Progenitor cell of endocrine pancreas (in vitro differentiated cells): ENCODE measurements around the gene CXCR5. TPM values are rescaled to one million over a fixed set of nuclear protein-coding genes. Genes with fewer than 3 reads are reported as not detected.

Source experiments
- DNase-seq: peaks from one replicate; pipeline ENCODE4 v3.0.0; 2021; ENCODE audit warnings: low spot score; ENCODE audit not compliant: unreplicated experiment
- H3K27ac Mint-ChIP-seq: 2 replicates; pipeline ENCODE4 v1.8.0; 2021; ENCODE audit warnings: mild to moderate bottlenecking, moderate library complexity, mixed read lengths
- H3K27me3 Mint-ChIP-seq: 2 replicates; pipeline ENCODE4 v1.8.0; 2021; ENCODE audit warnings: mixed read lengths
- H3K36me3 Mint-ChIP-seq: 2 replicates; pipeline ENCODE4 v1.8.0; 2022; ENCODE audit warnings: mixed read lengths; ENCODE audit not compliant: insufficient read depth
- H3K4me1 Mint-ChIP-seq: 2 replicates; pipeline ENCODE4 v1.8.0; 2021; ENCODE audit warnings: low read depth, mixed read lengths
- H3K4me3 Mint-ChIP-seq: 2 replicates; pipeline ENCODE4 v1.8.0; 2021; ENCODE audit warnings: low read depth, mild to moderate bottlenecking, moderate library complexity, mixed read lengths
- H3K9me3 Mint-ChIP-seq: 2 replicates; pipeline ENCODE4 v1.8.0; 2021; ENCODE audit warnings: low read depth, mixed read lengths
- long read RNA-seq: library from polyadenylated mRNA; unstranded; transcript quantifications from one replicate; pipeline ENCODE4 v2.0.0, GENCODE V29; 2020
- total RNA-seq: library from RNA; stranded (reverse); gene quantifications from 2 replicates; pipeline ENCODE4 v1.2.1, GENCODE V29; 2021
- TF ChIP-seq, protein P1 (sequence below): fragments of 200-600 bp; sonication (generic); IDR thresholded peaks from one replicate; pipeline ENCODE4 v1.5.0; 2021; ENCODE audit warnings: antibody characterized with exemption, mild to moderate bottlenecking; ENCODE audit not compliant: unreplicated experiment

The CXCR5 gene
- total RNA-seq = not detected in 2 replicates
- long read RNA-seq = 0 reads

DNA sequence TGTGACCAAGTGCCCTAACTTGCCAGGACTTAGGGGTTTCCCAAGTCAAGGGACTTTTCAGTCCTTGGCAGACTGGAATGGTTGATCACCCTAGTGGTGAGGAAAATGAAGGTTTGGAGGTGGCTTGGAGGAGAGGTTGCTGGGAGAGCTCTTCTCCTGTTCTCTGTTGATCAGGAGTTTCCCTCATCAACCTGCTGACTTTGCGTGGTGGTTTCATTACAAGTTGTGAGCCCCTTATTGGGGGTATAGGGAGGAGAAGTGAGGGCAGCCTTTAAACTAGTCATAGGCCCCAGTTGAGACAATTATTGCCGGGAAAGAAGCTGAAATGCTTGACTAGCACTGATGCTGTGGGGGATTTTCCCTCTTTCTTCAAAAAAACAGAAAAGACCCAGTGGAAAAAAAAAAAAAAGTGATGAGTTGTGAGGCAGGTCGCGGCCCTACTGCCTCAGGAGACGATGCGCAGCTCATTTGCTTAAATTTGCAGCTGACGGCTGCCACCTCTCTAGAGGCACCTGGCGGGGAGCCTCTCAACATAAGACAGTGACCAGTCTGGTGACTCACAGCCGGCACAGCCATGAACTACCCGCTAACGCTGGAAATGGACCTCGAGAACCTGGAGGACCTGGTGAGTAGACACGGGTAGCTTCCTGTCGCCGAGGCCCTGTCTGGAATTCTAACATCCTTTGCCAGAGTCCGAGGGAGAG, at the start of gene CXCR5:
Gene CXCR5 (plus strand): TSS at position 525 of the 704 bp plus-strand sequence. CDS start 50 bp downstream, at position 575.
- Mint-ChIP-seq H3K36me3 (no peaks in the 10 kb centered on the region), H3K4me3 (no peak within 1 kb of the TSS)

DNA sequence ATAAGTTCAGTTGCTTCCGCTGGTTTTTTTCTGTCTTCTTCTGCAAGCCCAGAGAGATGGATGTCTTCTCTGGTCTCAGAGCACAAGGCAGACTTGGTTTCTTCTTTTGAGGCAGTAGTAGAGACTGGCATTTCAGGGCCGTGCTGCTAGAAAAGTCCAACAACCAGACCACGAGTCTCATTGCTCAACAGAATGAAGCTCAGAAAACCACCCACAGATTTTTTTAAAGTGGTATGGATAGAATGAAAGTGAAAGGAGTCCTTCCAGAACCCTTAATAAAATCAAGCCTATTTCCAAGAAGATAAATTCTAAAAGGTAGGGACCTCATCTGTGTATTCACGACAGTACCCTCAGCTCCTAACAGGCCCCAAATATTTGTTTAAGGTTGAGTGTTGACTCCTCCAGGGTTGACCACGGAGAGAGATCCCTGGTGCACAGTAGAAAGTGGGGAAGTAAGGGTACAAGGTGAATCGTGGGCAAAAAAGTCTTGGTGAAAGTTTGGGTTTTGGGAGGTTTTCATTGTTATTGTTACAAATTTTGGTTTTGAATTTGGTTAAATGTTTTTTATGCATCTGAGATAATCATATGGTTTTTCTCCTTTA, 49.2 kb upstream of the CXCR5 start:
- Mint-ChIP-seq H3K4me3 (no peak overlapping the region), H3K9me3 (no peaks in the 10 kb centered on the region), H3K27ac (no peak overlapping the region), H3K4me1 (no peaks in the 10 kb centered on the region), H3K36me3 (no peaks in the 10 kb centered on the region), H3K27me3 (no peaks in the 10 kb centered on the region)
- no peak for DNase-seq
- TF ChIP-seq, protein P1, sequence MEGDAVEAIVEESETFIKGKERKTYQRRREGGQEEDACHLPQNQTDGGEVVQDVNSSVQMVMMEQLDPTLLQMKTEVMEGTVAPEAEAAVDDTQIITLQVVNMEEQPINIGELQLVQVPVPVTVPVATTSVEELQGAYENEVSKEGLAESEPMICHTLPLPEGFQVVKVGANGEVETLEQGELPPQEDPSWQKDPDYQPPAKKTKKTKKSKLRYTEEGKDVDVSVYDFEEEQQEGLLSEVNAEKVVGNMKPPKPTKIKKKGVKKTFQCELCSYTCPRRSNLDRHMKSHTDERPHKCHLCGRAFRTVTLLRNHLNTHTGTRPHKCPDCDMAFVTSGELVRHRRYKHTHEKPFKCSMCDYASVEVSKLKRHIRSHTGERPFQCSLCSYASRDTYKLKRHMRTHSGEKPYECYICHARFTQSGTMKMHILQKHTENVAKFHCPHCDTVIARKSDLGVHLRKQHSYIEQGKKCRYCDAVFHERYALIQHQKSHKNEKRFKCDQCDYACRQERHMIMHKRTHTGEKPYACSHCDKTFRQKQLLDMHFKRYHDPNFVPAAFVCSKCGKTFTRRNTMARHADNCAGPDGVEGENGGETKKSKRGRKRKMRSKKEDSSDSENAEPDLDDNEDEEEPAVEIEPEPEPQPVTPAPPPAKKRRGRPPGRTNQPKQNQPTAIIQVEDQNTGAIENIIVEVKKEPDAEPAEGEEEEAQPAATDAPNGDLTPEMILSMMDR = no peak

More for the DNA sequence above, at the start of gene CXCR5:
- no peaks in the 10 kb centered on the region for H3K9me3 Mint-ChIP-seq
- TF ChIP-seq, protein P1 = no peak
- H3K27ac Mint-ChIP-seq = no peak within 1 kb of the TSS
- peaks cover 5% of the 10 kb centered on the region for H3K4me1 Mint-ChIP-seq
- DNase-seq = no peak
- H3K27me3 Mint-ChIP-seq = peaks cover 53% of the 10 kb centered on the region

DNA sequence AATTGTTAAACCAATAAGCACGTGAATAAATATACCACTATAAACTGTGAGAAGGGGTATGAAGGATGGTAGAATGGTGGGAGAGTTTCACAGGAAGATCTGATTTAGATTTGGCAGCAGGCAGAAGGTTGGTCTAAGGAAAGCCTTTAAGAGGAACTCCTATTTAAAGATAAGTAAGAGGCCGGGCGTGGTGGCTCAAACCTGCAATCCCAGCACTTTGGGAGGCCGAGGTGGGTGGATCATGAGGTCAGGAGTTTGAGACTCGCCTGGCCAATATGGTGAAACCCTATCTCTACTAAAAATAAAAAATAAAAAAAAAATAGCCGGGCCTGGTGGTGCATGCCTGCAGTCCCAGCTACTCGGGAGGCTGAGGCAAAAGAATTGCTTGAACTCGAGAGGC, 45.8 kb upstream of the CXCR5 start:
- H3K27ac Mint-ChIP-seq = no peak overlapping the region

GRCh38 chr11:118838905-118839553, 44.7 kb upstream of the CXCR5 start:
- peaks cover 3% of the 10 kb centered on the region for H3K27me3 Mint-ChIP-seq

More for the DNA sequence above, 45.8 kb upstream of the CXCR5 start:
- Mint-ChIP-seq H3K9me3 (no peaks in the 10 kb centered on the region), H3K4me3 (no peak overlapping the region), H3K4me1 (no peaks in the 10 kb centered on the region), H3K36me3 (no peaks in the 10 kb centered on the region), H3K27me3 (peaks cover 3% of the 10 kb centered on the region)
- TF ChIP-seq, protein P1 = no peak
- DNase-seq = no peak

More at GRCh38 chr11:118838905-118839553, 44.7 kb upstream of the CXCR5 start:
- H3K4me1 Mint-ChIP-seq = no peaks in the 10 kb centered on the region
- no peaks in the 10 kb centered on the region for H3K36me3 Mint-ChIP-seq
- H3K9me3 Mint-ChIP-seq = no peaks in the 10 kb centered on the region
- H3K27ac Mint-ChIP-seq = no peak overlapping the region
- DNase-seq = no peak
- H3K4me3 Mint-ChIP-seq = no peak overlapping the region
- TF ChIP-seq, protein P1 = no peak
